H1 (cell line): ENCODE data around the gene KCNQ1. TPM values are rescaled to one million over a fixed set of nuclear protein-coding genes. Genes with fewer than 3 reads are reported as not detected.

Experiments
- ATF3 ChIP-seq: IDR thresholded peaks from 2 replicates; pipeline ENCODE4 v1.6.1; 2011; ENCODE audit warnings: low read depth, mild to moderate bottlenecking, low read length; ENCODE audit not compliant: insufficient read depth
- CHD7 ChIP-seq: fragments of 300-600 bp; sonication (generic); IDR thresholded peaks from 2 replicates; pipeline ENCODE4 v1.7.1; 2012; ENCODE audit warnings: low read length, moderate library complexity, mild to moderate bottlenecking, inconsistent platforms; ENCODE audit not compliant: insufficient replicate concordance
- FOSL1 ChIP-seq: IDR thresholded peaks from 2 replicates; pipeline ENCODE4 v1.6.1; 2011; ENCODE audit warnings: mild to moderate bottlenecking, low read depth, low read length, moderate library complexity; ENCODE audit not compliant: insufficient read depth
- GABPA ChIP-seq: IDR thresholded peaks from 2 replicates; pipeline ENCODE4 v1.6.1; 2011; ENCODE audit warnings: mild to moderate bottlenecking, low read length, moderate library complexity, borderline replicate concordance; ENCODE audit not compliant: insufficient read depth
- KDM1A ChIP-seq: fragments of 200-600, 300-600 bp; sonication (generic); IDR thresholded peaks from 2 replicates; pipeline ENCODE4 v1.7.1; 2016; ENCODE audit warnings: mild to moderate bottlenecking, low read length, borderline replicate concordance
- NRF1 ChIP-seq: IDR thresholded peaks from 2 replicates; pipeline ENCODE4 v1.6.1; 2011; ENCODE audit warnings: mild to moderate bottlenecking, low read depth, low read length, improper control_type of control experiment
- POLR2A ChIP-seq, 2 experiments: IDR thresholded peaks; 1 replicate in 1 of 2; 2 replicates in 1 of 2; pipeline ENCODE4 v1.6.1; 2011; ENCODE audit warnings: low read depth in 2 of 2, low read length in 2 of 2, mild to moderate bottlenecking in 2 of 2; ENCODE audit errors: control extremely low read depth in 1 of 2
- POU5F1 ChIP-seq: IDR thresholded peaks from 2 replicates; pipeline ENCODE4 v1.6.1; 2011; ENCODE audit warnings: low read depth, mild to moderate bottlenecking, low read length, moderate library complexity
- polyA plus RNA-seq, 7 experiments: library from polyadenylated mRNA; depleted of rRNA in 3 of 7; stranded (reverse) in 5 of 7; unstranded in 2 of 7; fragments of >200 nt in 5 of 7; fragments of 200-250 nt in 2 of 7; gene quantifications; 1 replicate in 5 of 7; 2 replicates in 1 of 7; 4 replicates in 1 of 7; pipeline versions ENCODE4 v1.2.1 to v1.2.3, GENCODE V29; 2011 to 2013; ENCODE audit warnings: missing spikeins in 2 of 7, mixed read lengths in 2 of 7
- total RNA-seq: library from RNA; stranded (reverse); fragmentation: NEBNext Ultra II Directional; extraction: Animal tissue kit (Norgen Biotek cat#: 25700); gene quantifications from 2 replicates; pipeline ENCODE4 v1.2.1, GENCODE V29; 2021

The KCNQ1 gene
- total and polyA plus RNA-seq, 2 of the 8 experiments (the other 6 are each of a cell fraction or from before 2014, with no cell fraction given): 1.9 to 2.0 TPM

- TF ChIP-seq CHD7: no peak
- no peak for TF ChIP-seq POU5F1
- no peak for TF ChIP-seq POLR2A (IDR thresholded peaks at IDR 0.05; ENCODE audit: control extremely low read depth in 1 of 2, low read depth in 2 of 2, low read length in 2 of 2)
- no peak for TF ChIP-seq ATF3
- no peak for TF ChIP-seq GABPA
- no peak for TF ChIP-seq FOSL1
- TF ChIP-seq NRF1: no peak
- TF ChIP-seq KDM1A: no peak
These were observed 36.0 kb downstream of the KCNQ1 start (continued) for GRCh38 chr11:2480874-2481220.
